Suppressor macrophage treated with lipopolysaccharide for 1 hour (primary cell): ENCODE results near the gene AP1G2.
"Not testable (repeated sequence)": the region's sequence is repeated elsewhere in the genome, so short reads cannot be mapped to it uniquely, and the experiment has no call there.

Experiments
- DNase-seq, 3 donors: peaks; one replicate each; pipeline ENCODE4 v3.0.0-alpha.2; 2020 to 2022

AP1G2 gene

GRCh38 chr14:23567186-23568020 lies at the start of gene AP1G2:
TSS of gene AP1G2 (minus strand) at chr14:23567791. CDS start at chr14:23567314, 477 bp downstream.
- DNase-seq = peak; percentile 75 to 89 (median 79)

- DNase-seq = peak; percentile 58 to 80 (median 75)
Observed at GRCh38 chr14:23615856-23616255, 48.3 kb upstream of the AP1G2 start.

GRCh38 chr14:23614395-23614828 lies 46.8 kb upstream of the AP1G2 start:
- DNase-seq = no peak

GRCh38 chr14:23613242-23614070 lies 45.9 kb upstream of the AP1G2 start:
- no peak for DNase-seq

- DNase-seq = no peak
Observed at GRCh38 chr14:23612802-23613201, 45.2 kb upstream of the AP1G2 start.

- no peak for DNase-seq
Observed at GRCh38 chr14:23612354-23612732, 44.8 kb upstream of the AP1G2 start.

- DNase-seq = no peak
Observed at GRCh38 chr14:23610815-23611289, 43.3 kb upstream of the AP1G2 start.

GRCh38 chr14:23610090-23610814 lies 42.7 kb upstream of the AP1G2 start:
- no peak for DNase-seq

GRCh38 chr14:23609411-23610089 lies 42.0 kb upstream of the AP1G2 start:
- not testable (repeated sequence) for DNase-seq

GRCh38 chr14:23609001-23609400 lies 41.4 kb upstream of the AP1G2 start:
- peak in 1 of 3 donors; percentile 28 for DNase-seq

GRCh38 chr14:23608454-23608853 lies 40.9 kb upstream of the AP1G2 start:
- DNase-seq = no peak

- DNase-seq = peak; percentile 5 to 52 (median 29)
Observed at GRCh38 chr14:23605931-23606585, 38.5 kb upstream of the AP1G2 start.

- no peak for DNase-seq
Observed at GRCh38 chr14:23604675-23605170, 37.1 kb upstream of the AP1G2 start.

- no peak for DNase-seq
Observed at GRCh38 chr14:23604148-23604547, 36.6 kb upstream of the AP1G2 start.

- DNase-seq = no peak
Observed at GRCh38 chr14:23603103-23603502, 35.5 kb upstream of the AP1G2 start.

- DNase-seq = no peak
Observed at GRCh38 chr14:23602181-23603095, 34.8 kb upstream of the AP1G2 start.

- DNase-seq = no peak
Observed at GRCh38 chr14:23601845-23602180, 34.2 kb upstream of the AP1G2 start.

- DNase-seq = no peak
Observed at GRCh38 chr14:23601424-23601823, 33.8 kb upstream of the AP1G2 start.

GRCh38 chr14:23600806-23601205 lies 33.2 kb upstream of the AP1G2 start:
- no peak for DNase-seq

GRCh38 chr14:23600322-23600707 lies 32.7 kb upstream of the AP1G2 start:
- DNase-seq = no peak

- DNase-seq = not testable (repeated sequence)
Observed at GRCh38 chr14:23594191-23594590, 26.6 kb upstream of the AP1G2 start.
